K562 (cell line): ENCODE data around the gene MIER2. TPM values are rescaled to one million over a fixed set of nuclear protein-coding genes. Genes with fewer than 3 reads are reported as not detected.

Experiments used
- ATAC-seq: fragments of 200-7000 bp; cut with Tn5 transposase; 3 replicates; pipeline ENCODE4 v1.9.1; 2020; ENCODE audit warnings: moderate library complexity
- BruUV-seq: library from RNA; stranded (reverse); fragments of 400-500 nt; replicated peaks from 2 replicates; lab custom pipeline; 2021; lab: Mats Ljungman, UMichigan
- CTCF ChIA-PET: fragments of 300-600 bp; formaldehyde crosslinking; extraction: SDS; loops from one replicate; lab custom pipeline; 2021; ENCODE audit warnings: low intra/inter-chr PET ratio; lab: Yijun Ruan, JAX
- POLR2A ChIA-PET: fragments of 300-600, 350-650 bp; sonication (Branson Sonifier 250); formaldehyde crosslinking; extraction: SDS; loops from one replicate; lab custom pipeline; 2021; ENCODE audit warnings: antibody characterized with exemption, inconsistent platforms; lab: Yijun Ruan, JAX
- DNase-seq, 4 experiments: peaks; one replicate each; pipeline versions ENCODE4 v3.0.0 to v3.0.0-alpha.2; 2011 to 2018; ENCODE audit warnings: low spot score in 3 of 4, mixed read lengths in 3 of 4; ENCODE audit errors: extremely low read depth in 1 of 4
- FAIRE-seq: peaks from 2 replicates; lab custom pipeline; 2011; peaks lifted over from hg19 to GRCh38; lab: Jason Lieb, UNC
- H2AFZ ChIP-seq: 2 replicates; pipeline ENCODE4 v1.6.0; 2011; ENCODE audit warnings: low read depth, low read length, control low read depth, inconsistent platforms
- H3K27ac ChIP-seq: fragments of 200-600 bp; 3 replicates; pipeline ENCODE4 v1.8.0; 2011; ENCODE audit warnings: low read depth, mild to moderate bottlenecking, control low read depth, inconsistent platforms, low read length, moderate library complexity, mixed read lengths; ENCODE audit errors: extremely low read depth
- H3K27me3 ChIP-seq, 2 experiments: fragments of 300-600 bp in 1 of 2; 2 replicates in 1 of 2; 3 replicates in 1 of 2; pipeline versions ENCODE4 v1.6.0 to v1.8.0; 2011; ENCODE audit warnings: inconsistent platforms in 2 of 2, low read length in 2 of 2, mild to moderate bottlenecking in 1 of 2, mixed read lengths in 1 of 2, moderate library complexity in 1 of 2; ENCODE audit not compliant: control insufficient read depth in 2 of 2, insufficient read depth in 2 of 2
- H3K36me3 ChIP-seq: fragments of 300-600 bp; 3 replicates; pipeline ENCODE4 v1.8.0; 2011; ENCODE audit warnings: mild to moderate bottlenecking, low read length, inconsistent platforms; ENCODE audit not compliant: control insufficient read depth, insufficient read depth
- H3K4me1 ChIP-seq, 2 experiments: fragments of 200-600 bp in 1 of 2; replicated peaks in 1 of 2; 2 replicates in 1 of 2; 3 replicates in 1 of 2; pipeline versions ENCODE4 v1.5.1 to v1.8.0; 2011; ENCODE audit warnings: inconsistent platforms in 2 of 2, low read length in 2 of 2, mild to moderate bottlenecking in 1 of 2, mixed read lengths in 1 of 2, moderate library complexity in 1 of 2; ENCODE audit not compliant: control insufficient read depth in 2 of 2, insufficient read depth in 2 of 2
- H3K4me2 ChIP-seq: 2 replicates; pipeline ENCODE4 v1.6.1; 2011; ENCODE audit warnings: low read length, control low read depth, inconsistent platforms, mixed read lengths; ENCODE audit not compliant: insufficient read depth
- H3K4me3 ChIP-seq: fragments of 200-600 bp; sonication (generic), shearing (Covaris generic); 2 replicates; pipeline ENCODE4 v1.5.1; 2016; ENCODE audit warnings: control low read depth, inconsistent platforms
- H3K79me2 ChIP-seq: fragments of 200-600 bp; 3 replicates; pipeline ENCODE4 v1.8.0; 2011; ENCODE audit warnings: low read length, inconsistent platforms; ENCODE audit not compliant: control insufficient read depth, insufficient read depth
- H3K9ac ChIP-seq, 2 experiments: 2 replicates each; pipeline versions ENCODE4 v1.6.0 to v1.6.1; 2011; ENCODE audit warnings: low read depth in 2 of 2, low read length in 2 of 2, control low read depth in 1 of 2, inconsistent platforms in 1 of 2, mild to moderate bottlenecking in 1 of 2, mixed read lengths in 1 of 2; ENCODE audit not compliant: insufficient read depth in 1 of 2
- H3K9me1 ChIP-seq: one replicate; pipeline ENCODE4 v1.6.0; 2011; ENCODE audit warnings: inconsistent platforms, mild to moderate bottlenecking, low read length, moderate library complexity; ENCODE audit not compliant: control insufficient read depth, insufficient read depth
- H3K9me3 ChIP-seq: replicated peaks from 2 replicates; pipeline ENCODE4 v1.5.1; 2011; ENCODE audit warnings: low read depth, low read length, inconsistent platforms; ENCODE audit not compliant: control insufficient read depth, insufficient read depth
- H4K20me1 ChIP-seq: replicated peaks from 2 replicates; pipeline ENCODE4 v1.6.1; 2011; ENCODE audit warnings: low read length, inconsistent platforms, mixed read lengths; ENCODE audit not compliant: control insufficient read depth, insufficient read depth
- ARNT ChIP-seq, 2 experiments: fragments of 450-650 bp; IDR thresholded peaks; 2 replicates each; pipeline ENCODE4 v1.6.1; 2016; ENCODE audit warnings: mild to moderate bottlenecking in 1 of 2
- E2F6 ChIP-seq, 2 experiments: IDR thresholded peaks; 2 replicates each; pipeline ENCODE4 v1.6.1; 2011; ENCODE audit warnings: borderline replicate concordance in 1 of 2, control low read depth in 1 of 2, low read depth in 1 of 2, low read length in 1 of 2, mild to moderate bottlenecking in 1 of 2, mixed read lengths in 1 of 2, moderate library complexity in 1 of 2; ENCODE audit not compliant: insufficient read depth in 1 of 2, insufficient read length in 1 of 2, poor library complexity in 1 of 2, severe bottlenecking in 1 of 2; ENCODE audit errors: extremely low read depth in 1 of 2
- HNRNPK ChIP-seq: fragments of 200-400 bp; formaldehyde crosslinking; IDR thresholded peaks from one replicate; pipeline ENCODE4 v1.6.1; 2018; ENCODE audit warnings: mild to moderate bottlenecking, low read depth, low read length; ENCODE audit not compliant: poor library complexity, severe bottlenecking
- VEZF1 ChIP-seq: fragments of 200-800 bp; sonication (Bioruptor generic); IDR thresholded peaks from 2 replicates; pipeline ENCODE4 v1.6.1; 2017; ENCODE audit warnings: missing genetic modification characterization, missing compliant biosample characterization
- ZBTB33 ChIP-seq: sonication (generic); formaldehyde crosslinking; IDR thresholded peaks from 2 replicates; pipeline ENCODE4 v1.8.1; 2023; ENCODE audit warnings: mild to moderate bottlenecking, missing genetic modification reagents
- WGBS: fragments of 100-300 bp; shearing (Covaris generic); methylation state at CpG from one replicate; pipeline ENCODE4 v1.1.6; 2016; ENCODE audit warnings: low coverage, mixed read lengths; ENCODE audit not compliant: insufficient coverage; ENCODE audit errors: missing lambda C conversion rate; 5-methylcytosine and 5-hydroxymethylcytosine counted together
- in situ Hi-C: fragments of 300-500 bp; cut with MboI; formaldehyde crosslinking; loops from 4 replicates; pipeline ENCODE4 v1.15.0; 2018; ENCODE audit warnings: inconsistent platforms, mixed read lengths
- intact Hi-C: fragments of 100-400 bp; cut with micrococcal nuclease; formaldehyde crosslinking; loops from 2 replicates; pipeline ENCODE4 v1.14.2; 2022
- polyA plus RNA-seq, 8 experiments: library from polyadenylated mRNA; depleted of rRNA in 4 of 8; stranded (reverse) in 5 of 8; unstranded in 3 of 8; fragments of >200 nt; fragmentation: Nextera tagmentation in 2 of 8; fragmentation: Illumina TruSeq in 1 of 8; extraction: Ambion mirVana in 2 of 8; extraction: Trizol in 1 of 8; gene quantifications; 2 replicates each; pipeline versions ENCODE4 v1.2.1 to v1.2.3, GENCODE V29; 2011 to 2014; ENCODE audit warnings: inconsistent platforms in 1 of 8, missing spikeins in 1 of 8
- total RNA-seq, 7 experiments: library from RNA; depleted of rRNA in 6 of 7; stranded (reverse); fragments of >200 nt in 6 of 7; fragmentation: Illumina TruSeq in 2 of 7; extraction: Trizol in 2 of 7; gene quantifications; 2 replicates each; pipeline versions ENCODE4 v1.2.1 to v1.2.3, GENCODE V29; 2011 to 2021; ENCODE audit warnings: low replicate concordance in 1 of 7

The MIER2 gene
- total and polyA plus RNA-seq, 9 of the 15 experiments (the other 6 are each of a cell fraction or from before 2014, with no cell fraction given): 0.46 to 34.7 (median 15.6) TPM

GRCh38 chr19:291561-292280 is 52.9 kb downstream of the MIER2 start:
- CTCF ChIA-PET: no interaction called here
- Histone ChIP-seq H3K36me3 (no peaks in the 10 kb centered on the region), H3K4me2 (no peak overlapping the region), H2AFZ (no peak overlapping the region), H3K9ac (peak overlapping the region in 1 of 2 experiments; percentile 78; a peak in 2 of 4 replicates), H3K79me2 (no peaks in the 10 kb centered on the region), H4K20me1 (peaks cover 4% of the 10 kb centered on the region; the same call in 1 of the 2 replicates), H3K27me3 (peaks cover 5 to 28% of the 10 kb centered on the region in 2 experiments; a peak in 4 of 5 replicates), H3K9me3 (no peaks in the 10 kb centered on the region), H3K4me3 (no peak overlapping the region), H3K4me1 (peaks cover 8 to 56% of the 10 kb centered on the region in 2 experiments; a peak in 4 of 5 replicates), H3K9me1 (no peaks in the 10 kb centered on the region), H3K27ac (no peak overlapping the region)
- BruUV-seq: no TSS peak
- in situ Hi-C loops (no loop called here), intact Hi-C loops (no loop called here)
- 55% methylated on average over 15 of the region's 71 CpGs for WGBS
- DNase-seq (peak in 3 of 4 experiments; percentile 53 to 81 (median 79)), FAIRE-seq (no peak), ATAC-seq (0 out of 3 replicates have a peak, but pooled peaks have one; percentile 11)
- POLR2A ChIA-PET: interaction anchor here (1.1 kb wide), 1 partner anchor 10 kb away, joined by 3 read pairs; no protein-coding TSS in a partner anchor
- no peak for TF ChIP-seq ARNT (IDR thresholded peaks at IDR 0.05)
- peak in 1 of 2 experiments; percentile 33 for TF ChIP-seq E2F6 (IDR thresholded peaks at IDR 0.05; ENCODE audit: borderline replicate concordance in 1 of 2, extremely low read depth in 1 of 2, insufficient read depth in 1 of 2, insufficient read length in 1 of 2, low read depth in 1 of 2, low read length in 1 of 2, poor library complexity in 1 of 2, severe bottlenecking in 1 of 2)
- TF ChIP-seq ZBTB33 (CRISPR knock-in tag): peak; percentile 60; the same call in 1 of the 2 replicates
- peak; percentile 37 for TF ChIP-seq HNRNPK
- TF ChIP-seq VEZF1: peak; percentile 39; the same call in 1 of the 2 replicates
